Measurements from ENCODE around the gene EXOC3L1.

GRCh38 chr16:67145746-67146145 is 44.2 kb downstream of the EXOC3L1 start:
- TF ChIP-seq CTCF (IDR thresholded peaks at IDR 0.05) (no peak), CREB1 (CRISPR knock-in tag; IDR thresholded peaks at IDR 0.05) (no peak), ZNF317 (CRISPR knock-in tag; IDR thresholded peaks at IDR 0.05; ENCODE audit: borderline replicate concordance, low read depth) (no peak), ZBTB21 (CRISPR knock-in tag; IDR thresholded peaks at IDR 0.05; ENCODE audit: borderline replicate concordance) (no peak), MAX (CRISPR knock-in tag; IDR thresholded peaks at IDR 0.05) (no peak), TEAD4 (CRISPR knock-in tag; IDR thresholded peaks at IDR 0.05) (no peak), ZNF138 (CRISPR knock-in tag; conservative IDR thresholded peaks at IDR 0.05) (no peak), FOXJ3 (CRISPR knock-in tag; IDR thresholded peaks at IDR 0.05; ENCODE audit: borderline replicate concordance) (no peak)
